GM08714 (cell line): ENCODE data around the gene BMX.

Source experiments
- H3K4me3 ChIP-seq: fragments of 200-500 bp; sonication (Bioruptor generic); 2 replicates; pipeline ENCODE4 v1.5.1; 2014; ENCODE audit warnings: mild to moderate bottlenecking, low read length, inconsistent platforms
- ZNF274 ChIP-seq: IDR thresholded peaks from 2 replicates; pipeline ENCODE4 v1.6.1; 2012; ENCODE audit warnings: mild to moderate bottlenecking, low read depth, low read length

BMX gene

DNA sequence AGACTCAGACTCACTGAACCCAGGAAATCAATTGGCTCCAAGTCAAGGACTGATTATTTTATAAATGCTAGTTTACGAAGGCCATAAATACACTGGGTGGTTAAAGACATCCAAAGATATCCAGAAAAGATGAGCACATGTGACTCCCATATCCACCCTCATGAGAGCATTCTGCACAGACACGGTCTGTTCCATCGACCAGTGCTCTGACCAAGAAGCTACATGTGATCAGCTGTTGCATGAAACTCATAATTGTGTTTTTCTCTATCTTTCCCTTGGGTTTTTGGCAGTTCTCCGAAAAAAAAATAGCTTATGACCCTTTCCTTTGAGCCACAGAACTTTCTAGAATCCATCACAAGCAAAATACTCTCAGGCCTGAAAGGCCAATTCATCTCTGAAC is 4.8 kb upstream of the BMX start:
- no peak overlapping the region for H3K4me3 ChIP-seq
- TF ChIP-seq ZNF274: no peak

DNA sequence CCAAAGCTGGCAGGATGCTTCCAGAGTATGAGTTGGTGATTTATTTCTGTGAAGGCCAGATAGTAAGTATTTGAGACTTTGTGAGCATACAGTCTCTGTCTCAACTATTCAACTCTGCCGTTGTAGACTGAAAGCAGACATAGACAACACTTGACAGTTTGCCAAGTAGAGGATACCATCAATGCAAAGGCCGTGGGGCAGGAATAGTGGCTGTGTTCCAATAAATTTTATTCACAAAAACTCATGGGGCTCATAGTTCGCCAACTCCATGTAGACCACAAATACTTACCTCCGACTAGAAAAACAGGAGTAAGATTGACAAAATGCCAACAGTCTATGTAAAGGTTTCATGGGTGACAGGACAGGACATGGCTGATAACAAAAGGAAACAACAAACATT is 3.8 kb upstream of the BMX start:
- no peak overlapping the region for H3K4me3 ChIP-seq
- TF ChIP-seq ZNF274: no peak

GRCh38 chrX:15497865-15498264 is 2.7 kb upstream of the BMX start:
- no peak for TF ChIP-seq ZNF274
- H3K4me3 ChIP-seq: no peak overlapping the region

DNA sequence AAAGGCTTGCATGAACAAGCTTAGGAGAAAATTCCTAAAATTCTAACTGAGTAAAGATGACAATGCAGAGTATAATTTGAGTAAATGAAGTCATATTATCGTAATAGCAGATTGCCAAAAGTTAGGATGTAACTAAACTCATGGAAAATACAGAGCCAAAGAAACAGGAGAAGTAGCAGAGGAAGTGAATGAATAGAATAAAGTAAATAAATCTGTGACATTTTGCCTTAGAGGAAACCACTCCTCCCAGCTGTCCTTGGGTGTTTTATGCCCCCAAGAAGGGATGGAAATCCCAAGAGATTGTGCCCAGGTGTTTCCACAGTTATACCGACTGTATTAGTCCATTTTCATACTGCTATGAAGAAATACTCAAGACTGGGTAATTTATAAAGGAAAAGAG is 1.9 kb upstream of the BMX start:
- no peak overlapping the region for H3K4me3 ChIP-seq
- TF ChIP-seq ZNF274: no peak

- no peak overlapping the region for H3K4me3 ChIP-seq
- TF ChIP-seq ZNF274: no peak
Observed at GRCh38 chrX:15499976-15500375, 631 bp upstream of the BMX start.

DNA sequence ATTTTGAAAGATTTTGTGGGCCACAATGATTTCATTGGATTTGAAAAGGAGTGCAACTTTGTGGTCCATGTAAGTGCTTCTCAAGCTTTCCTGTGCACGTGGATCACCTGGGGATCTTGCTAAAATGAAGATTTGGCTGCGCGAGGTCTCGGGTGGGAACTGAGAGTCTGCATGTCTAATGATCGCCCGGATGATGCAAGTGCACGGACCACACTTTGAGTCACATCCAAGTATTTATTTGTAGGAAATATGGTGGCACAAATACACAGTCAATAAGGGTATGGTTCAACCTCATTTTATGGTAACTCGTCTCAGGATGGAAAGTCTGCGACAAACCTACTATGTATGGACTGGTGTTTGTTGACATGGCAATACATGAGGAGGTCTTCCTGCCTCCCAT is 899 bp downstream of the BMX start:
- no peak for TF ChIP-seq ZNF274
- no peak overlapping the region for H3K4me3 ChIP-seq

DNA sequence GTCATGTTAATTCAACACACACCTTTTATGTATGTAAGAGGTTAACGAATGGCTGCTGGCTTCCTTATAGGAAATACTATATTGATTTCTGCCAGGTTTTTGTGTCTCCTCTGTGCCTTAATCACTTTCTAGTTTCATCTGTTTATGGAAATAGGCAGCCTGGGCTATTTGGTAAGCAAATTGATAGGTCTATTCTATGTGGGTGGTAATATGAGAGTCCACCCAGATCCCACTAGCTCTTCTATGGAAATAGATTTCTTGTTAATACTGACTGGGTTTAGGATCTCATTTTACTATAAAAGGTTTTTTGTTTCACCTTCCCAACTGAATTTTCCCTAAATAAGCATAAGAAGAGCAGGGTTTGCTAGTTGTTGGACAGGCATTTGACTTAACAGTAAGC is 4.1 kb downstream of the BMX start:
- no peak for TF ChIP-seq ZNF274
- H3K4me3 ChIP-seq: no peak overlapping the region

GRCh38 chrX:15505101-15505500 is 4.5 kb downstream of the BMX start:
- TF ChIP-seq ZNF274: no peak
- no peak overlapping the region for H3K4me3 ChIP-seq

- TF ChIP-seq ZNF274: no peak
- H3K4me3 ChIP-seq: no peak overlapping the region
Observed at GRCh38 chrX:15507005-15507404, 6.4 kb downstream of the BMX start.

DNA sequence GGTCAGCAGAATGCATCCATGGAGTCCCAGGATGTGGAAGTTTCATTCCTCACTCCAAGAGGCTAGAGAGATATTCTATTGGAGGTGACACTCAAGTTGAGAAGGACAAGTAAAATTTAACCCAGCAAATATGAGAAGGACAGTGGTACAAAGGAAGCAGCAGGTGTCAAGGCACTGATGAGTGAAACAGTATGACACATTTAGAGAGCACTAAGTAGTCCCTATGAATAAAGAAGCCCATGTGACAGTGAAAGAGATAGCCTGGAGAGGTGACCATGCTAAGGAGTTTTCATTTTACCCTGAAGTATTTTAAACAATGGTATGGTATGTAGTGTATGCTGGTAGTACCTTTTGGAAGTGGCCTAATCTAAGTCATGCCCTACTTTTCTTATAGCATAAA is 9.2 kb downstream of the BMX start:
- TF ChIP-seq ZNF274: no peak
- no peak overlapping the region for H3K4me3 ChIP-seq

DNA sequence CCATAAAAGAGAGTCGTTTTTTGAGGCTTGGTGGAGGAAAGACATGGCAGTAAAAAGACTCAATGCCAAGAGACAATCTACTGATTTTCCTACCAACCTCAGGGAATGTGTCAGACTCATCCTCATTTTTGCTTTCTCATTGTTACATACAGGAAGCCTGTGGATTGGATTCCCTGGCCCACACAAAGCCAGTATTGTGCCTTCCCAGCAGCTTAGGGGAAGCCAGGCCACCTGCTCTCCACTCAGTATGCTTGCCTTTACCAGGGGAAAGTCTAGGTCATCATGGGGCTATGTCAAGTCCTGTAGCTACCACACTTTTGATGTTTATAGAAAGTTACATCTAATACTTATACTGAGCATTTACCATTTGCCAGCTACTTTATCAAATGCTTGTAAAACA is 11.0 kb downstream of the BMX start:
- TF ChIP-seq ZNF274: no peak
- no peak overlapping the region for H3K4me3 ChIP-seq

DNA sequence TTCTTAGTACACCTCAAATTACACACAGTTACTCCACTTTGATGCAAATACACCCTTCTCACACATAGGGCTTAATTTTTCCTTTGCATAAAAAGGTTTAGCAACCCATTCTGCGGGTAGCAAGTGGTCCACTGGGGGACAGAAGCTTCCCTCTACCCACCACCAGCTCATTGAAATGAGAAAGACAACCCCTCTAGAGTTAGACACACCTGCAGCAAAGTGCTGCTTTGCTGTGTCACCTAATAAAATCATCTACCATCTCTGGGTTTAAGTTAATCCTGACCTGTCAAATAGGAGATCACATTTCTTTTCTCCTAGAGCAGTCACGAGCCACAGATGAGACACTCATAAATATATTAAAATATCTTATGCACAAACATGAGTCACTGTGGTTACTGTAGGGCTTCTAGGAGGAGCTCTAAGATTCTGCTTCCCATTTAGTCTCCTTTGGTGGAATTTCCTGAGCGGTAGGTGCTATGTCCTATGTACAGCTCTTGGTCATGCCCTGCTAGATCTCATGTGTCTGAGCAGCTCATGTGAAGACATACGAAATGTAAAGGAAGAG is 11.9 kb downstream of the BMX start:
- TF ChIP-seq ZNF274: no peak
- H3K4me3 ChIP-seq: no peak overlapping the region

DNA sequence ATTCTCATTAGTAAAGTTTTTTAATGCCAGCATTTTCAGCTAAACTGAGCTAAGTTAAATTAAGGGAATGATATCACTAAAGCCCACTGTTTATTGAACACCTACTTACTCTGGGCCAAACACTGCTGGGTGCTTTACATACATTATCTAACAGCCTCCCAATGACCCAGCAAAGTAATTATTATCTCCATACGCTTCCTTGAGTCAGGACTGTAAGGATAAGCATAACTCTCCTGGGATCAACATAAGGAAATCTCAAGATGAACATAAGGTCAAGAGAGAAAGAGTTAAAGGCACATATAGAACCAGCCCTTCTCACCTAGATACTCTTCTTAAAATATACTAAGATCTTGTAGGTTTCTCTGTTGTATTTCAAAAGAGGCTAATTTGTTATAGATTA is 13.7 kb downstream of the BMX start:
- no peak overlapping the region for H3K4me3 ChIP-seq
- no peak for TF ChIP-seq ZNF274

DNA sequence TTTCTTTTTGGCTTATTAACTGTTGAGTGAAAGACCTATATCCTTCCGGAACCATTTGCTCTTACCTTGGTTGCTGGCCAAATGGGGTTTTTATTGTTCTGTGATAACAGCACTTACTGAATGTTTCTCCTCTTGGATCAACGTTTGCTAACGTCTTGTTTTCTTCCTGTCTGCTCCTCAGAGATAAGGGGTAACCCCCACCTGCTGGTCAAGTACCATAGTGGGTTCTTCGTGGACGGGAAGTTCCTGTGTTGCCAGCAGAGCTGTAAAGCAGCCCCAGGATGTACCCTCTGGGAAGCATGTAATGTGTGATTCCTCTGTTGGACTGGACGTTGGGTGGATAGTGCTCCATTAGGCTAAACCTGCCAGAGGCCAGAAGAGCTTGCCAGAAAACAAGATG is 15.3 kb downstream of the BMX start:
- no peak overlapping the region for H3K4me3 ChIP-seq
- TF ChIP-seq ZNF274: no peak

GRCh38 chrX:15522464-15522863 is 21.9 kb downstream of the BMX start:
- no peak overlapping the region for H3K4me3 ChIP-seq
- no peak for TF ChIP-seq ZNF274

DNA sequence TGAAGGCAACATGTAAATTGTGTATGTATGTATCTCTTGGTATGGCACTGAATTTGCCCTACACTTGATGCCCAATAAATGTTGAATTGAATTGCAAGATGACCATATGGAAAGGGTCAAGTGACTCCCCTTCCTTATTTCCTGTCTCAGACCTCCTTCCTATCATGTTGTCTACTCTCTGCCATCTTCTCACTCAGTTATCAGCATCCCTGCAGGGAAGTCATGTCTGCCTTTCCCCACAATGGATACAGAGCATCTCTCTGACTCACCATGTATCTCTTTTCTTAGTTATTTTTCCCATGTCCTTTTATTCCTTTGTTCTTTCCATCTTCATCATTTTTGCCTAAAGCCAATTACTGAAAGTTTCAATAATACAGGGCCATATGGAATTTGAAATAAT is 22.5 kb downstream of the BMX start:
- H3K4me3 ChIP-seq: no peak overlapping the region
- no peak for TF ChIP-seq ZNF274
